Adrenal gland (tissue), 5 donors: ENCODE measurements around the gene TMEM79.

Source experiments
- POLR2A ChIP-seq, 2 donors: fragments of 450-650 bp; IDR thresholded peaks; one replicate each; pipeline ENCODE4 v1.6.1; 2017; ENCODE audit warnings: antibody characterized with exemption in 2 of 2, mild to moderate bottlenecking in 2 of 2, moderate library complexity in 1 of 2
- TF ChIP-seq, protein P1 (sequence below), 6 experiments: fragments of 450-650 bp in 4 of 6; fragments of 200-600 bp in 2 of 6; sonication (generic) in 1 of 6; IDR thresholded peaks; 1 replicate in 5 of 6; 2 replicates in 1 of 6; pipeline versions ENCODE4 v1.5.1 to v1.8.0; 2016 to 2021; ENCODE audit warnings: antibody characterized with exemption in 6 of 6, mild to moderate bottlenecking in 2 of 6, moderate library complexity in 1 of 6
- donor health status: DM: no; HTN: no; CAD: no.

DNA sequence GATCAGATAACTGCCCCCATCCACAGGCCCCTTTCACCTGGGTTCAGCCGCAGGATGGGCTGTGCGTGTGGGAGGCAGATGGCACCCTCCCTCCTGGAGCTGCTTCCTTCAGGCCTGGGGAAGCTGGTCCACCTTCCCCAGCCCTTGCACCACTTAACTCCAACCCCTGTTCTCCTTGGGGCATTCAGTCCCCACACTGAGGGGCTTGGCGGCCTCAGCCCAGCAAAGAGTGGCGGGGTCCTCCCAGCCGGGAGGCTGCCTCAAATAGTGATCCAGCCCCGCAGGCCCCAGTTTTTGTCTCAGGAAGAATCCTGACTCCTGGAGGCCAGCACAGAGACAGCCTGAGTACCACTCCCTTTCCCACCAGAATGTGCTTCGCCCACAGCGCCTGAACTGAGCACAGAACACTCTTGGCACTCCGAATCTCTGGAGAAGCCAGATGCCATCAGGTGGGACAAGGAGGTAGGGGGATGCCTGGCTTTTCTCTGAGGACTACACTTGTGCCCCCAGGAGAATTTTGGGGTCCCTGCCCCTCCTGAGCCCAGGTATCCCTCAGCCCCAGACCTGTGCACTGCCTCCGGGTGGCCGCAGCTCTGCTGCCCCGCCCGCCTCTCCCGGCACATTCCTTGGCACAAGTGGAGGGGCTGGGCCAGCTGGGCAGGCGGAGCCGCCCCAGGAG, 37.2 kb upstream of the TMEM79 start:
- TF ChIP-seq POLR2A (IDR thresholded peaks at IDR 0.05) = no peak
- TF ChIP-seq, protein P1, sequence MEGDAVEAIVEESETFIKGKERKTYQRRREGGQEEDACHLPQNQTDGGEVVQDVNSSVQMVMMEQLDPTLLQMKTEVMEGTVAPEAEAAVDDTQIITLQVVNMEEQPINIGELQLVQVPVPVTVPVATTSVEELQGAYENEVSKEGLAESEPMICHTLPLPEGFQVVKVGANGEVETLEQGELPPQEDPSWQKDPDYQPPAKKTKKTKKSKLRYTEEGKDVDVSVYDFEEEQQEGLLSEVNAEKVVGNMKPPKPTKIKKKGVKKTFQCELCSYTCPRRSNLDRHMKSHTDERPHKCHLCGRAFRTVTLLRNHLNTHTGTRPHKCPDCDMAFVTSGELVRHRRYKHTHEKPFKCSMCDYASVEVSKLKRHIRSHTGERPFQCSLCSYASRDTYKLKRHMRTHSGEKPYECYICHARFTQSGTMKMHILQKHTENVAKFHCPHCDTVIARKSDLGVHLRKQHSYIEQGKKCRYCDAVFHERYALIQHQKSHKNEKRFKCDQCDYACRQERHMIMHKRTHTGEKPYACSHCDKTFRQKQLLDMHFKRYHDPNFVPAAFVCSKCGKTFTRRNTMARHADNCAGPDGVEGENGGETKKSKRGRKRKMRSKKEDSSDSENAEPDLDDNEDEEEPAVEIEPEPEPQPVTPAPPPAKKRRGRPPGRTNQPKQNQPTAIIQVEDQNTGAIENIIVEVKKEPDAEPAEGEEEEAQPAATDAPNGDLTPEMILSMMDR (IDR thresholded peaks at IDR 0.05) = no peak
